IPS DF 6.9 (cell line): Measurements from ENCODE around the gene SEC14L5.

Experiments used
- DNase-seq: peaks from one replicate; pipeline ENCODE4 v3.0.0-alpha.2; 2013; ENCODE audit warnings: low read depth, low spot score
- H3K27ac ChIP-seq: one replicate; pipeline ENCODE4 v1.5.1; 2013; ENCODE audit warnings: low read length, control low read depth
- H3K27me3 ChIP-seq: 2 replicates; pipeline ENCODE4 v1.6.1; 2013; ENCODE audit warnings: mild to moderate bottlenecking, low read length; ENCODE audit not compliant: control insufficient read depth, insufficient read depth
- H3K36me3 ChIP-seq: 2 replicates; pipeline ENCODE4 v1.6.1; 2013; ENCODE audit warnings: low read length; ENCODE audit not compliant: control insufficient read depth, insufficient read depth
- H3K4me1 ChIP-seq: 2 replicates; pipeline ENCODE4 v1.6.1; 2013; ENCODE audit warnings: low read length; ENCODE audit not compliant: control insufficient read depth, insufficient read depth
- H3K4me3 ChIP-seq: 2 replicates; pipeline ENCODE4 v1.5.1; 2013; ENCODE audit warnings: mild to moderate bottlenecking, low read length
- H3K9me3 ChIP-seq: 2 replicates; pipeline ENCODE4 v1.6.1; 2013; ENCODE audit warnings: low read length, inconsistent platforms; ENCODE audit not compliant: control insufficient read depth, insufficient read depth
- WGBS: extraction: QIAGEN DNeasy Blood & Tissue Kit; methylation state at CpG from one replicate; pipeline ENCODE4 v1.1.7; 2013; ENCODE audit warnings: mixed read lengths, missing lambda C conversion rate; ENCODE audit not compliant: insufficient read length, insufficient coverage; 5-methylcytosine and 5-hydroxymethylcytosine counted together

Gene SEC14L5

DNA sequence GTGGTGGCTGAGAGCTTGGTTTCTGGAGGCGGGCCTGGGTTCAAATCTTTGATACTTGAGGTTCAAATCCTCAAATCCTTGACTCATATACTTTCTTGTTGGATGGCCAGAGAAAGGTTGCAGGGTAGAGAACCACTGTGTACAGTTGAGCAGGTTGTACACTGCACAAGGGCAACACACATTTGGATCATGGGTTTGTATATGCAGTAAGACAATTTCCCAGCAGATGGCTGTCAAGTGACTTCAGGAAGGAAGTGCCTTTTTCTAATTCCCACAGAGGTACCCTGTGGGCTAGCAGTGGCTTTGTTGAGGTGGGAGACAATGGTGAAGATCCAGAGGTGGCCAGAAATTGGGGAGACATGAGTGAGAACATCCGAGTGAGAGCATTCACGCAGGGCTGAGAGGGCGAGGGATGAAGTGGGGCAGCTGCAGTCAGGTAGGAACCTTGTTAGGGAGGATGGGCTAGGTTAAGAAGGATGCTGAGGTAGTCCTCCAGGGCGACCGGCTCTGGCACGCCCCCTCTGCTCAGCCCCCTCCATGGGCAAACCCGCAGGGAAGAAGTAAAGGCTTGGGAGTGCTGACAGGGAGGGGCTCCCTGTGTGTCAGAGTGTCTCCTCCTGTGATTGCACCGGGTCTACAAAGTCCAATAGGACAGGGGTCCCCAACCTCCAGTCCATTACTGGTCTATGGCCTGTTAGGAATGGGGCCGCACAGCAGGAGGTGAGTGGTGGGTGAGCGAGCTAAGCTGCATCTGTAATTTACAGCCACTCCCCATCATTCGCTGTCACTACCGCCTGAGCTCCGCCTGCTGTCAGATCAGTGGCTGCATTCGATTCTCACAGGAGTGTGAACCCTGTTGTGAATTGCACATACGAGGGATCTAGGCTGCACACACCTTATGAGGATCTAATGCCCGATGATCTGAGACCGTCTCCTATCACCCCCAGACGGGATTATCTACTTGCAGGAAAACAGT lies 104.9 kb downstream of the SEC14L5 start:
- no CpG with 5 or more reads among the region's 19 CpGs for WGBS
- no peak overlapping the region for H3K4me3 ChIP-seq
- H3K9me3 ChIP-seq, result no peaks in the 10 kb centered on the region
- H3K27ac ChIP-seq, result no peak overlapping the region
- H3K27me3 ChIP-seq, result no peaks in the 10 kb centered on the region
- H3K36me3 ChIP-seq, result no peaks in the 10 kb centered on the region
- peaks cover 11% of the 10 kb centered on the region for H3K4me1 ChIP-seq
- DNase-seq, result no peak

DNA sequence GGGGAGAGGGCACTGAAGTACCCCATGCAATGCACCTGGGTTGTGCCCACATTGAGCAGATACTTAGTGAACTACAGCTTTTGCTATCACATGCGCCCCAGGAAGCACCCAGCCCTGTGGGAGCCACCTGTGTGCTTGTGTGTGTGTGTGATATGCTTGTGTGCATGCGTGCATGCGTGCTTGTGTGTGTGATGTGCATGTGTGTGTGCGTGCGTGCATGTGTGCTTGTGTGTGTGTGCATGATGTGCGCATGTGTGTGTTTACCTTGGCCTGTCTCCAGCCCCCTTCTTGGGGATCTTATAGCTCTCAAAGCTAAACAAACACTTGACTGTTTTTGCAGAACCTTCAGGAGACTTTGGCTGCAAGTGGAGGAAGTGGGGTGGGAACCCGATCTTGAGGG lies 106.8 kb downstream of the SEC14L5 start:
- no peaks in the 10 kb centered on the region for H3K9me3 ChIP-seq
- no CpG with 5 or more reads among the region's 7 CpGs for WGBS
- no peaks in the 10 kb centered on the region for H3K36me3 ChIP-seq
- H3K27me3 ChIP-seq, result no peaks in the 10 kb centered on the region
- no peak for DNase-seq
- no peak overlapping the region for H3K4me3 ChIP-seq
- no peak overlapping the region for H3K27ac ChIP-seq
- peaks cover 5% of the 10 kb centered on the region for H3K4me1 ChIP-seq

DNA sequence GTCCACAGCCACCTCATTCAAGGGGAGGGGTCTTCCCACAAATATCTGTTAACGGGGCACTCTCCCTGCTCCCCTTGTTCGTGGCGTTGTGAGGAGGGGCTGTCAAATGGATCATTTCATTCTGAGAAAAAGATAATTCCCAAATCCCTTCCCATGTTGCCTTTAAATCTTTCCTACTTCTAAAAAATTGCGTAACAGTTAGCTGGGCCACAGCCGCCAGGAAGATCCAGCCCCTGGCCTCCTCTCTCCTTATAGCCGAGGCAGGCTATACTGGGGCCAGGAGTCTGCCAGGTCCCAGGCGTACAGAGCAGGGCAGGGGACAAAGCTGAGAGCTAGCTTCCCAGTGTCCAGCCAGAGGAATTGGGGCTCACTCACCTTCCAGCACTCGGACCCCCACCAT lies 107.2 kb downstream of the SEC14L5 start:
- H3K27ac ChIP-seq, result no peak overlapping the region
- H3K27me3 ChIP-seq, result no peaks in the 10 kb centered on the region
- no peaks in the 10 kb centered on the region for H3K9me3 ChIP-seq
- H3K4me1 ChIP-seq, result peaks cover under 1% of the 10 kb centered on the region
- no peaks in the 10 kb centered on the region for H3K36me3 ChIP-seq
- WGBS, result no CpG with 5 or more reads among the region's 8 CpGs
- DNase-seq, result no peak
- no peak overlapping the region for H3K4me3 ChIP-seq

DNA sequence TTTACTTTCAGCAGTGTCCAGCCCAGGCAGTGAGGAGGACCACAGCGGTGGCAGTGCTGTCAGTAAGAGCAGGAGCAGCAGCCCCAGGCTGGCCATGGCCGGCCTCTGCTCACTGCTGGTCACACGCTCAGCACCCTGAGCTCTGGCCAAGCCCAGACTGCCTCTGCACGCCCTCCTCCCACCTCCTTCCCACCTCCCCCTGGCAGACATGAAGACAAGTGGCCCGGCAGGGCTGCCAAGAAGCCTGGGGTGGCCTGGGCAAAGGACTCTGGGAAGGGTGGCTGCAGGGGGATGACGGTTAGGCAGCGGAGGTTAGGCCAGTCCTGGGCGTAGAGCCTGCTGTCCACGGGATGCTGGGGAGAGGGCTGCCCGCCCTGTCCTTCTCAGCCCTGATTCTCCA lies 107.7 kb downstream of the SEC14L5 start, which contains the start of gene C16orf89:
Gene C16orf89, minus strand, starts transcription at position 144 of the 400 bp plus-strand sequence. Its CDS starts 48 bp downstream, at position 96.
- Histone ChIP-seq H3K4me1 (no peaks in the 10 kb centered on the region; the same call in 1 of the 2 replicates), H3K4me3 (no peak within 1 kb of the TSS), H3K36me3 (no peaks in the 10 kb centered on the region), H3K27me3 (no peaks in the 10 kb centered on the region), H3K9me3 (no peaks in the 10 kb centered on the region), H3K27ac (no peak within 1 kb of the TSS)
- no CpG with 5 or more reads among the region's 10 CpGs for WGBS
- no peak for DNase-seq

DNA sequence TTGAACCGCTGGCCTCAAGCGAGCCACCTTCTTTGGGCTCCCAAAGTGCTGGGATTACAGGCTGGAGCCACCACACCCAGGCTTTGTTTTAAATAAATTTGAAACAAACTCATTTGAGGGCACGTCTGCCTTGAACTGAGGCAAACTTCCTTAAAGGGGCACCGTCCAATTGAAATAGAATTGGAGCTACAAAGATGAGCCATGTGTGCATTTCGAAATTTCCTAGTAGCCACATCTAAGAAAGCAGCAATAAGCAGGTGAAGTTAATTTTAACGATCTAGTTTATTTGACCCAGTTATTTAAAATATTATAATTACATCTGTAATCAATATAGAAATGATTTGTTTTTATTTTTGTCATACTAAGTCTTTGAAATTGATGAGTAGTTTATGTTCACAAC lies 108.4 kb downstream of the SEC14L5 start:
- H3K36me3 ChIP-seq, result no peaks in the 10 kb centered on the region
- WGBS, result no CpG with 5 or more reads among the region's 6 CpGs
- DNase-seq, result no peak
- H3K27me3 ChIP-seq, result no peaks in the 10 kb centered on the region
- H3K4me1 ChIP-seq, result no peaks in the 10 kb centered on the region; the same call in 1 of the 2 replicates
- no peak overlapping the region for H3K4me3 ChIP-seq
- no peaks in the 10 kb centered on the region for H3K9me3 ChIP-seq
- no peak overlapping the region for H3K27ac ChIP-seq
